BLaER1 treated with 17β-estradiol and CSF1 and Interleukin-3, amounts not matched to agents 10 nM and 100 nM (cell line): ENCODE results near the gene CBL.
A peak's percentile ranks its signal among the peaks of the same experiment; 100 is the strongest.

Experiments used
- H3K27ac ChIP-seq, 11 experiments: shearing (Covaris generic); formaldehyde crosslinking; 2 replicates each; pipeline ENCODE4 v1.8.1; 2022
- H3K27me3 ChIP-seq, 11 experiments: shearing (Covaris generic); formaldehyde crosslinking; 2 replicates each; pipeline ENCODE4 v1.8.1; 2022
- H3K36me3 ChIP-seq, 11 experiments: shearing (Covaris generic); formaldehyde crosslinking; 2 replicates each; pipeline ENCODE4 v1.8.1; 2022
- H3K4me1 ChIP-seq, 10 experiments: shearing (Covaris generic); formaldehyde crosslinking; 2 replicates each; pipeline ENCODE4 v1.8.1; 2022
- H3K4me2 ChIP-seq, 11 experiments: shearing (Covaris generic); formaldehyde crosslinking; 2 replicates each; pipeline ENCODE4 v1.8.1; 2022
- H3K4me3 ChIP-seq, 10 experiments: shearing (Covaris generic); formaldehyde crosslinking; 2 replicates each; pipeline ENCODE4 v1.8.1; 2022
- H3K9ac ChIP-seq, 11 experiments: shearing (Covaris generic); formaldehyde crosslinking; 2 replicates each; pipeline ENCODE4 v1.8.1; 2022
- H3K9me3 ChIP-seq, 11 experiments: shearing (Covaris generic); formaldehyde crosslinking; replicated peaks in 1 of 11; 2 replicates each; pipeline ENCODE4 v1.8.1; 2022
- H4K20me1 ChIP-seq, 11 experiments: shearing (Covaris generic); formaldehyde crosslinking; 2 replicates each; pipeline ENCODE4 v1.8.1; 2022
- Cebpa-rat ChIP-seq, 11 experiments: shearing (Covaris generic); IDR thresholded peaks; 2 replicates each; pipeline ENCODE4 v1.8.1; 2022

Gene CBL

GRCh38 chr11:119336744-119337469 lies 130.8 kb downstream of the CBL start:
- peak overlapping the region in 7 of 10 experiments; percentile 3 to 94 (median 41); a peak in 11 of 20 replicates for H3K4me3 ChIP-seq
- H4K20me1 ChIP-seq, result peaks cover 0 to 33% (median 19%) of the 10 kb centered on the region in 11 experiments; a peak in 19 of 22 replicates
- H3K4me1 ChIP-seq, result peaks cover 68 to 90% (median 86%) of the 10 kb centered on the region in 10 experiments
- H3K4me2 ChIP-seq, result peak overlapping the region; percentile 90 to 98 (median 94)
- peaks cover 32 to 37% (median 36%) of the 10 kb centered on the region in 11 experiments for H3K27me3 ChIP-seq
- H3K9ac ChIP-seq, result peak overlapping the region; percentile 33 to 95 (median 51); a peak in 18 of 22 replicates
- TF ChIP-seq Cebpa-rat (IDR thresholded peaks at IDR 0.05), result no peak
- H3K27ac ChIP-seq, result peak overlapping the region in 6 of 11 experiments; percentile 14 to 43 (median 26); a peak in 8 of 22 replicates
- peaks cover 0 to 18% (median 0%) of the 10 kb centered on the region in 11 experiments; a peak in 4 of 22 replicates for H3K36me3 ChIP-seq
- no peaks in the 10 kb centered on the region for H3K9me3 ChIP-seq

- peak overlapping the region in 6 of 10 experiments; percentile 3 to 94 (median 43); a peak in 8 of 20 replicates for H3K4me3 ChIP-seq
- peak overlapping the region; percentile 20 to 95 (median 51); a peak in 17 of 22 replicates for H3K9ac ChIP-seq
- H3K9me3 ChIP-seq, result no peaks in the 10 kb centered on the region
- H3K27me3 ChIP-seq, result peaks cover 32 to 43% (median 38%) of the 10 kb centered on the region in 11 experiments
- H4K20me1 ChIP-seq, result peaks cover 0 to 34% (median 19%) of the 10 kb centered on the region in 11 experiments; a peak in 19 of 22 replicates
- peak overlapping the region; percentile 90 to 98 (median 94) for H3K4me2 ChIP-seq
- TF ChIP-seq Cebpa-rat (IDR thresholded peaks at IDR 0.05), result no peak
- H3K27ac ChIP-seq, result peak overlapping the region in 3 of 11 experiments; percentile 33 to 43 (median 41); a peak in 5 of 22 replicates
- H3K36me3 ChIP-seq, result peaks cover 0 to 18% (median 0%) of the 10 kb centered on the region in 11 experiments; a peak in 4 of 22 replicates
- H3K4me1 ChIP-seq, result peaks cover 69 to 89% (median 86%) of the 10 kb centered on the region in 10 experiments
Observed at GRCh38 chr11:119337581-119338317, 131.6 kb downstream of the CBL start.

- Histone ChIP-seq H4K20me1 (peaks cover 0 to 37% (median 19%) of the 10 kb centered on the region in 11 experiments; a peak in 19 of 22 replicates), H3K36me3 (peaks cover 0 to 18% (median 0%) of the 10 kb centered on the region in 11 experiments; a peak in 4 of 22 replicates), H3K4me2 (peak overlapping the region; percentile 90 to 98 (median 94)), H3K4me1 (peaks cover 69 to 83% (median 81%) of the 10 kb centered on the region in 10 experiments), H3K27me3 (peaks cover 32 to 43% (median 38%) of the 10 kb centered on the region in 11 experiments), H3K9me3 (no peaks in the 10 kb centered on the region), H3K9ac (peak overlapping the region in 6 of 11 experiments; percentile 20 to 95 (median 70); a peak in 5 of 22 replicates), H3K4me3 (no peak overlapping the region), H3K27ac (no peak overlapping the region)
- no peak for TF ChIP-seq Cebpa-rat (IDR thresholded peaks at IDR 0.05)
Observed at GRCh38 chr11:119338318-119338890, 132.3 kb downstream of the CBL start.

- TF ChIP-seq Cebpa-rat (IDR thresholded peaks at IDR 0.05), result no peak
- H3K9ac ChIP-seq, result peak overlapping the region in 2 of 11 experiments; percentile 64 to 76; a peak in 5 of 22 replicates
- H3K27me3 ChIP-seq, result peaks cover 32 to 43% (median 38%) of the 10 kb centered on the region in 11 experiments
- H3K4me3 ChIP-seq, result peak overlapping the region in 7 of 10 experiments; percentile 45 to 66 (median 51); a peak in 9 of 20 replicates
- peaks cover 64 to 78% (median 75%) of the 10 kb centered on the region in 10 experiments for H3K4me1 ChIP-seq
- no peak overlapping the region for H3K27ac ChIP-seq
- peak overlapping the region; percentile 90 to 98 (median 94) for H3K4me2 ChIP-seq
- H3K9me3 ChIP-seq, result no peaks in the 10 kb centered on the region
- H4K20me1 ChIP-seq, result peaks cover 0 to 37% (median 19%) of the 10 kb centered on the region in 11 experiments; a peak in 19 of 22 replicates
- H3K36me3 ChIP-seq, result peaks cover 0 to 18% (median 0%) of the 10 kb centered on the region in 11 experiments; a peak in 4 of 22 replicates
Observed at GRCh38 chr11:119338965-119339588, 132.9 kb downstream of the CBL start.

GRCh38 chr11:119339589-119340334 lies 133.6 kb downstream of the CBL start:
- H3K27me3 ChIP-seq, result peaks cover 32 to 43% (median 38%) of the 10 kb centered on the region in 11 experiments

GRCh38 chr11:119340335-119341221 lies 134.4 kb downstream of the CBL start, which contains the start of gene C1QTNF5:
C1QTNF5 (minus strand) TSS chr11:119340883; CDS start chr11:119340397, 486 bp downstream.
- peaks cover 32 to 43% (median 38%) of the 10 kb centered on the region in 11 experiments for H3K27me3 ChIP-seq
- H3K4me3 ChIP-seq, result peak within 1 kb of the TSS; percentile 45 to 66 (median 52)
- peak within 1 kb of the TSS; percentile 90 to 98 (median 94) for H3K4me2 ChIP-seq
- peaks cover 0 to 17% (median 0%) of the 10 kb centered on the region in 11 experiments; a peak in 4 of 22 replicates for H3K36me3 ChIP-seq
- H3K9ac ChIP-seq, result peak within 1 kb of the TSS; percentile 42 to 76 (median 63); a peak in 21 of 22 replicates
- peaks cover 55 to 68% (median 66%) of the 10 kb centered on the region in 10 experiments for H3K4me1 ChIP-seq
- peak within 1 kb of the TSS in 4 of 11 experiments; percentile 28 to 37 (median 32); a peak in 2 of 22 replicates for H3K27ac ChIP-seq
- H4K20me1 ChIP-seq, result peaks cover 0 to 37% (median 19%) of the 10 kb centered on the region in 11 experiments; a peak in 19 of 22 replicates
- no peaks in the 10 kb centered on the region for H3K9me3 ChIP-seq
- TF ChIP-seq Cebpa-rat (IDR thresholded peaks at IDR 0.05), result no peak

More at GRCh38 chr11:119339589-119340334, 133.6 kb downstream of the CBL start:
- H3K4me1 ChIP-seq, result peaks cover 64 to 76% (median 74%) of the 10 kb centered on the region in 10 experiments
- H3K9ac ChIP-seq, result peak overlapping the region; percentile 42 to 76 (median 63); a peak in 21 of 22 replicates
- peak overlapping the region; percentile 90 to 98 (median 94) for H3K4me2 ChIP-seq
- peak overlapping the region in 4 of 11 experiments; percentile 28 to 37 (median 32); a peak in 1 of 22 replicates for H3K27ac ChIP-seq
- no peak for TF ChIP-seq Cebpa-rat (IDR thresholded peaks at IDR 0.05)
- peaks cover 0 to 37% (median 19%) of the 10 kb centered on the region in 11 experiments; a peak in 19 of 22 replicates for H4K20me1 ChIP-seq
- H3K9me3 ChIP-seq, result no peaks in the 10 kb centered on the region
- peaks cover 0 to 18% (median 0%) of the 10 kb centered on the region in 11 experiments; a peak in 4 of 22 replicates for H3K36me3 ChIP-seq
- peak overlapping the region; percentile 45 to 66 (median 52) for H3K4me3 ChIP-seq
